C4-2B (cell line): Measurements from ENCODE around the gene TSSK3.

ENCODE experiments used
- H3K27ac ChIP-seq: fragments of 450-650 bp; 2 replicates; pipeline ENCODE4 v1.5.1; 2017
- ZFX ChIP-seq: fragments of 450-650 bp; IDR thresholded peaks from 2 replicates; pipeline ENCODE4 v1.6.1; 2017
- TF ChIP-seq, protein P1 (sequence below): fragments of 450-650 bp; conservative IDR thresholded peaks from 2 replicates; pipeline ENCODE4 v1.5.1; 2017; ENCODE audit warnings: mild to moderate bottlenecking

TSSK3 gene

DNA sequence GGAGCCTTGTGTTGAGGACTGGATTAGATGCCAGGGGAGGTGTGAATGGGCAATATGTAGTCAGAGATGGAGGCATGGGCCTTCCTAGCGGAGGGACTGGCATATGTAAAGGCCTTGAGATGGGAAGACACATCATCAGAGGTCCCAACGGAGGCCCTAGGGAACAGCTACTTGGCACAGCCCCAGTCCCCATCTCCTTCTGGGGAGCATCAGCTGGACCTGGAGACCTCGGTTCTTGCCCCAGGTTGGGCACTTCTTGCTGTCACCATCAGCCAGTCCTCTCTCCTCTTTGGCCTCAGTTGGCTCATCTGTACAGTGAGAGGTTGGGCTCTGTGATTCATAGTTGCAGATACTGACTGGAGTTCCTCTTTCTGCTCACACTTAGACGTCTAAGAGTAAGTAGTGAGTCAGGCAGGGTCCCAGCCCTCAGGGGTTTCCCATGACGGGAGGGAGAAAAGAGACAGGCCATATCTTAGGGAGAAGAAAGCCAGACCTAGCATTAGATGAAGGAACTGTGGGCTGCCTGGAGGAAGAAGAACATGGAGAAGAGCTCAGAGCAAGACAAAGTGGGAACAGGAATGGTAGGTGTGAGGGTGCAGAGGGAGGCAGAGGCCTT, 22.9 kb upstream of the TSSK3 start:
- no peak for TF ChIP-seq ZFX
- TF ChIP-seq, protein P1, sequence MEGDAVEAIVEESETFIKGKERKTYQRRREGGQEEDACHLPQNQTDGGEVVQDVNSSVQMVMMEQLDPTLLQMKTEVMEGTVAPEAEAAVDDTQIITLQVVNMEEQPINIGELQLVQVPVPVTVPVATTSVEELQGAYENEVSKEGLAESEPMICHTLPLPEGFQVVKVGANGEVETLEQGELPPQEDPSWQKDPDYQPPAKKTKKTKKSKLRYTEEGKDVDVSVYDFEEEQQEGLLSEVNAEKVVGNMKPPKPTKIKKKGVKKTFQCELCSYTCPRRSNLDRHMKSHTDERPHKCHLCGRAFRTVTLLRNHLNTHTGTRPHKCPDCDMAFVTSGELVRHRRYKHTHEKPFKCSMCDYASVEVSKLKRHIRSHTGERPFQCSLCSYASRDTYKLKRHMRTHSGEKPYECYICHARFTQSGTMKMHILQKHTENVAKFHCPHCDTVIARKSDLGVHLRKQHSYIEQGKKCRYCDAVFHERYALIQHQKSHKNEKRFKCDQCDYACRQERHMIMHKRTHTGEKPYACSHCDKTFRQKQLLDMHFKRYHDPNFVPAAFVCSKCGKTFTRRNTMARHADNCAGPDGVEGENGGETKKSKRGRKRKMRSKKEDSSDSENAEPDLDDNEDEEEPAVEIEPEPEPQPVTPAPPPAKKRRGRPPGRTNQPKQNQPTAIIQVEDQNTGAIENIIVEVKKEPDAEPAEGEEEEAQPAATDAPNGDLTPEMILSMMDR, result no peak
- H3K27ac ChIP-seq, result no peak overlapping the region

DNA sequence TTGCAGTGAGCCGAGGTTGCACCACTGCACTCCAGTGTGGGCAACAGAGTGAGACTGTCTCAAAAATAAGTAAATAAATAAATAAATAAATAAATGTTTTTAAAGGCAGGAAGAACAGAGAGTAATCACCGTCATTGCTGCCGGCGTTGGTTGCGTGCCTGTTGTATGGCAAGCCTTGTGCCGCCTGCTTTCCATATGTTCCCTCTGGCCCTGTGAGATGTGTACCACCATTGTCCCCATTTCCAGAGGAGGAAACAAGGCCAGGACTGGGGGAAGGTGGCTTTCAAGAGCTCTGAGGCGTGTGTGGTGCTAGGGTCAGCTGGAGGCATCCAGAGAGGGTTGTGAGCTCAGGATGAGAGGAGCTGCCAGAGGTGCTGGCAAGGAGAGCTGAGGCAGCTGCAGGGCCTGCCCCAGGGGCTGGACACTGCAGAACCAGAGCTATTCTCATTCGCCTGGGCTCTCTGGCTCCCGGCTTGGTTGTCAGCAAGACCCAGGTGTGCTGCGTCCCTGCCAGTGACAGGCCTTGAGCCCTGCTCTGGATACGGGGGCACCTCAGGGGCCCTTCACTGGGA, 21.1 kb upstream of the TSSK3 start:
- no peak overlapping the region for H3K27ac ChIP-seq
- TF ChIP-seq, protein P1, result no peak
- no peak for TF ChIP-seq ZFX

DNA sequence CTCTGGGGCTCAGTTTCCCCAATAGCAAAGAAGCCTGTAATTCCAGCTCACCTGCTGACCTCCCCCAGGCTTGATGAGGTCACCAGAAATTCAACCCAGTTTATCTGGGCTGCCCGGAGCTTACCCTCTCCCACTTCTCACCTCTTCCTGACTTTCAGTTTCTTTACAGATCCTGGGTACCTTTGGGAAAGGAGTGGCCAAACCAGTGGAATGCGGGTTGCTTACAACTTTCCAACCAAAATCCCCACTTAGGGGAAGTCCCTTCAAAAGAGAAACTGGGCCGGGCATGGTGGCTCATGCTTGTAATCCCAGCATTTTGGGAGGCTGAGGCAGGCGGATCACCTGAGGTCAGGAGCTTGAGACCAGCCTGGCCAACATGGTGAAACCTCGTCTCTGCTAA, 20.4 kb upstream of the TSSK3 start:
- TF ChIP-seq ZFX, result no peak
- TF ChIP-seq, protein P1, result no peak
- H3K27ac ChIP-seq, result no peak overlapping the region

DNA sequence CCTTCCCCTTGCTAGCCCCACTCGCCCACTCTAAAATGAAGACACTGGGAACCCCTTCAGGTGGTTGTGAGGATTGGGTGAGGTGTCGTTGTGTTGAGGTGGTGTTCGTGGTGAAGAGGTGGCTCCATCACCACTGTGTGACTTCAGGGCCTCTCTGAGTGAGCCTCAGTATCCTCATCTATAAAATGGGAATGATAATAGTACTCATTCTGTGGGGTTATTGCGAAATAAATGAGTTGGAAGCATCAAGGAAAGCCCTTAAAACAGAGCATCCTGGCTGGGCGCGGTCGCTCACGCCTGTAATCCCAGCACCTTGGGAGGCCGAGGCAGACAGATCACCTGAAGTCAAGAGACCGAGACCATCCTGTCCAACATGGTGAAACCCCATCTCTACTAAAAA, 19.6 kb upstream of the TSSK3 start:
- H3K27ac ChIP-seq, result no peak overlapping the region
- TF ChIP-seq ZFX, result no peak

DNA sequence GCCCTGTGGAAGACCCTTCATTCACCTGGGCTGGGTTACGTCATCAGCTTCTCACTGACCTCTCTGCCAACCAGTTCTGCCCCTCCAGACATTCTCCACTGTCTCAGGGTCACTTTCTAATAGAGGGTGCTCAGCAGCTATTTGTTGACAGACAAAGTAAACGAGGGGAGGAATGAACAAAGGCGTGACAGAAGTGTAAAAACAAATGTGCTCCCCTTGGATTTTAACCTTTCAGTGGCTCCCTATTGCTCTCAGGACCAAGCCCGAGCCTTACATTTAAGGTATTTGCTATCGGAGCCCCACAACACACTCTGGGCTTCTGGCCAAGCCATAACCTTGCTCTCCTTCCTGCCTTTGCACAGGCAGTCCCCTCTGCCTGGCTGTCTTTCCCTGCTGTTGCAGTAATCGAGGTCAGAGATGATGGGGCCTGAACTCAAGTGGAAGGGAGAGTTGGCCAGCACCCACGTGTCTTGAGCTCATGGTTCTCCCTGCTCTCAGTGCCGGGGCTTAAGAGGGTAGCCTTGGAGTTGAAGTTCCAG, 17.0 kb upstream of the TSSK3 start:
- no peak overlapping the region for H3K27ac ChIP-seq
- TF ChIP-seq, protein P1, result no peak
- no peak for TF ChIP-seq ZFX

DNA sequence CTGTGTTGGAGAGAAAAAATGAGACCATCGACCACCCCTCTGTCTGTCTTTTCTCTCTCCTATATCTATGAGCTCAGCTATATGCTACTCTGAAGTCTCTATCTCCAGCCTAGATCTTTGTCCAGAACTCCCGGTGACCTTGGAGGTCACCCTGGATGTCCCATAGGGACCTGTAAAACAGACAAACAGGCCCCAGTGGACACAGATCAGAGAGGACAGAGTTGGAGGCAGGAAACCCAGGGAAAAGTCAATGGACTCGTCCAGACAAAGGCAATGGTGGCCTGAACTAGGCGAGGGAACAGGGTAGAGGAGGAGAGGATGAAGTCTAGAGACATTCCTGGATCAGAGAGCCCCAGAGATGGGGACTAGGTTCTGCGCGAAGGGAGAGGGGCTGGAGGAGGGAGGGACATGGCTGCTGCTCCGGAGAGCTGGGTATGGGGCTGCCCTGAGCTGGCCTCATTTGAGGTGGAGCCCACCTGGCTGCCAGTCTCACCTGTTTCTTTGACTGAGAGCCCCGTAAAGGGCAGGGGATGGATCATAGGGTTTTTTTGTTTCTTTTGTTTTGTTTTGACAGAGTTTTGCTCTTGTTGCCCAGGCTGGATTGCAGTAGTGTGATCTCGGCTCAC, 15.7 kb upstream of the TSSK3 start:
- no peak overlapping the region for H3K27ac ChIP-seq
- TF ChIP-seq, protein P1, result no peak
- no peak for TF ChIP-seq ZFX

DNA sequence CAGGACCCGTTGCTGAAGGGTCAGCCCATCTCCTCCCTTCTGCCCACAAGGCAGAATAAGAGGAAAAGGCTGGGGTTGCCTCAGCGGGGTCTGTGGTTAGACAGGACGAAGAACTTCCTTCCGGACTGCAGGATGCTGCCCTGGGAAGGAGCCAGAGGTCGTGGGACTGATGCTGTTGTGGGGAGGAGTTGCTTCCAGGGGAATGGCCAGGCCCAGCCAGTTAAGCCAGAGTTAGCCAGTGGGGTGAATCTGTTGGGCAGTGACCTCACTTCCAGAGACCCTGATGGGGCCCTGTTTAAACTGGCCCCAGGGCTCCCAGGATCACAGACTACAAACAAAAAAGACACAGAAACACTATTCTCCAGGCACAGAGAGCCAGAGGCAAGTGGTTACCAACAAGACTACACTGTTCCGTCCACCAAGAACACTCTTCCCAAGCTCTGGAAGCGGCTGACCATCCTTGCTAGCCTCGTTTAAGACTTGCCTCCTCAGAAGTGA, 13.1 kb upstream of the TSSK3 start:
- TF ChIP-seq, protein P1, result no peak
- no peak for TF ChIP-seq ZFX
- H3K27ac ChIP-seq, result no peak overlapping the region
